GM12874 (cell line): Measurements from ENCODE around the gene ARHGAP10.
A peak's percentile ranks its signal among the peaks of the same experiment; 100 is the strongest.

Source experiments
- TF ChIP-seq, protein P1 (sequence below): IDR thresholded peaks from 2 replicates; pipeline ENCODE4 v1.5.1; 2011; ENCODE audit warnings: low read depth, mild to moderate bottlenecking, control low read depth, low read length, moderate library complexity; ENCODE audit not compliant: insufficient read depth

The ARHGAP10 gene

DNA sequence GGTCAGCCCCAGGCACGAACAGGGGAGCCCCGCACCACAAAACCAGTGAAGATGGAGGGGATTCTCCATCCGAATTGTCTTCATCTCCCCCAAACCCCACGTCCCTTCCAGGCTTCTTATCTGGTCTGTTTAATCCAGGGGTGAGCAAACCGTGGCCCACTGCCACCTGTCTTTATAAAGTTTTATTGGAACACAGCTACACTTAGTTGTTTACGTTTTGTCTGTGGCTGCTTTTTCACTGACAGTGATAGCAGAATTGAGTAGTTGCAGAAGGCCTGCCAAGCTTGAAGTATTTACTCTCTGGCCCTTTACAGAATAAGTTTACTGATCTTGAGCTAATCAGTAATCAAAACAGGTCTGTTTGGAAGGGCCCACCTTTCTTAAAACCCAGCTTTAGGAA is 324.0 kb downstream of the ARHGAP10 start:
- TF ChIP-seq, protein P1, sequence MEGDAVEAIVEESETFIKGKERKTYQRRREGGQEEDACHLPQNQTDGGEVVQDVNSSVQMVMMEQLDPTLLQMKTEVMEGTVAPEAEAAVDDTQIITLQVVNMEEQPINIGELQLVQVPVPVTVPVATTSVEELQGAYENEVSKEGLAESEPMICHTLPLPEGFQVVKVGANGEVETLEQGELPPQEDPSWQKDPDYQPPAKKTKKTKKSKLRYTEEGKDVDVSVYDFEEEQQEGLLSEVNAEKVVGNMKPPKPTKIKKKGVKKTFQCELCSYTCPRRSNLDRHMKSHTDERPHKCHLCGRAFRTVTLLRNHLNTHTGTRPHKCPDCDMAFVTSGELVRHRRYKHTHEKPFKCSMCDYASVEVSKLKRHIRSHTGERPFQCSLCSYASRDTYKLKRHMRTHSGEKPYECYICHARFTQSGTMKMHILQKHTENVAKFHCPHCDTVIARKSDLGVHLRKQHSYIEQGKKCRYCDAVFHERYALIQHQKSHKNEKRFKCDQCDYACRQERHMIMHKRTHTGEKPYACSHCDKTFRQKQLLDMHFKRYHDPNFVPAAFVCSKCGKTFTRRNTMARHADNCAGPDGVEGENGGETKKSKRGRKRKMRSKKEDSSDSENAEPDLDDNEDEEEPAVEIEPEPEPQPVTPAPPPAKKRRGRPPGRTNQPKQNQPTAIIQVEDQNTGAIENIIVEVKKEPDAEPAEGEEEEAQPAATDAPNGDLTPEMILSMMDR: no peak

DNA sequence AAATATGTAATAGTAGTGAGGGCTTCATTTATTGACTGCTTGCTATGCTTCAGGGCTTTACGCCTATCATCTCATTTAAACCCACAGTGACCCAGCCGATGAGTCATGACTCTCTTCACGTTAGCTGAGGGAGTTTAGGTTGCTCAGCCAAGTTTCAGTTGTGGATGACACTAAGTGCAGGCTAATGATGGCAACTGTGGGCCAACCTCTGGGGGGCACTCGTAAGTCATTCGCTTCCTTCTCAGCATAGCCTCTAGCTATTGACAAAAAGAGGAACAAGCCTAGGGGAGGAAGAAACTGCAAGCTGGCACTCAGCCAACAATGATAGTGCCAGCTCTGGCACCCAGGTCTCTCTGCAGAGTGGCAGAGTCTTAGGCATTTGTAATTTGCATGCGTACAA is 325.0 kb downstream of the ARHGAP10 start:
- TF ChIP-seq, protein P1: peak; percentile 77

DNA sequence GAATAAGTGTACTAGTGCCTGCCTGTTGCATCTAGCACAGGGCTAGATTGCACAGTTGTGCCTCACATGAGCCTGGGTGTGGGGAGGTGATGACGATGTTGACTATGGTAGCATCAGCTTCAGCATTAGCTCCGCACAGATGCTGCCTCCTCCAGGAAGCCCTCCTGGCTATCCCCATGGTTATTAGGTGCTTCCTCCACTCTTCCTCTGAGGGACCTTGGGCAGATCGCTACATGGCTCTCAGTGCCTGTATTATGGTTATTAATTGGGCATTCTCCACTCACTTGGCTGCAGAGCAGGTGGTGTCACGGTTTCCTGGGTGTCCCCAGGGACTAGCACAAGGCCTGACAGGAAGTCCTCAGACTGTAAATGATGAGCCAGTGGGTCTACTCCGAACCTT is 325.6 kb downstream of the ARHGAP10 start:
- TF ChIP-seq, protein P1: no peak

DNA sequence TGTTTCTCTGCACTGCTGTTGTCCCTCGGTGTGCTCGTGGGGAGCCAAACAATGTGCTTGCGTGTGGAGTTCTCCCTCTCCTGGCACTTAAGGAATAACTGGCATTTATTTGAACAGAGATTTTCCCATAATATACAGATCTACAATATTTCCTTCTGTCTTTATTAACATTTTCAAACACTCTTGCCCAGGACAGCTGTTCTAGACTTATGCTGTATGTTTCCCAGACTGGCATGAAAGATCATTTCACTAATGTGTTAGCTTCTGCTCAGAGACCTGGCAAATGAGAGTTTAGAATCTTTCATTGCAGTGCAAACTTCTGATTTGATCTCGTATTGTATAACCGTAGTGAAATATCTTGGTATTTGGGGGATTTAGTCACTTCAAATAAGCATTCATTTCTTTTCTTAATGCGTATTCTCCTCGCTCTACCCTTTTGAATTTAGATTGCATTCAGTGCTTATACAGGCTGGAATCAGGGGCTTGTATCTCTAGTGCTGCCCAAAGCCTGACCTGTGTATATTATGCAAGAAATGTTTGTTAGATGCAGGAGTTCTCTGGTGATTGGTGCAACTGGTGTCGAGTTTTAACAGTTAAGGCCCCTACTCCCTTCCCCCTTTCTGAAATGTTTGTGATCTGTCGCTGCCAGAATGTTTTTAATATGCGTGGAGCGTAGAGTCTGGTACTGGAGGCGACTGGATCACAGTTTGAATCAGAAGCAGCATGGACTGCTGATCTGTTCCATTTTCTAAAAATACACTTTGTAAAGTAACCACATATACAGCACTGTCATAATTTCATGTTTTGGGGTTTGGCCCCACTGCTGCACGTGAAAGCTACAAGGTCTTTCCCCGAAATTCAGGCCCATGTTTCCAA is 326.3 kb downstream of the ARHGAP10 start:
- TF ChIP-seq, protein P1: no peak

DNA sequence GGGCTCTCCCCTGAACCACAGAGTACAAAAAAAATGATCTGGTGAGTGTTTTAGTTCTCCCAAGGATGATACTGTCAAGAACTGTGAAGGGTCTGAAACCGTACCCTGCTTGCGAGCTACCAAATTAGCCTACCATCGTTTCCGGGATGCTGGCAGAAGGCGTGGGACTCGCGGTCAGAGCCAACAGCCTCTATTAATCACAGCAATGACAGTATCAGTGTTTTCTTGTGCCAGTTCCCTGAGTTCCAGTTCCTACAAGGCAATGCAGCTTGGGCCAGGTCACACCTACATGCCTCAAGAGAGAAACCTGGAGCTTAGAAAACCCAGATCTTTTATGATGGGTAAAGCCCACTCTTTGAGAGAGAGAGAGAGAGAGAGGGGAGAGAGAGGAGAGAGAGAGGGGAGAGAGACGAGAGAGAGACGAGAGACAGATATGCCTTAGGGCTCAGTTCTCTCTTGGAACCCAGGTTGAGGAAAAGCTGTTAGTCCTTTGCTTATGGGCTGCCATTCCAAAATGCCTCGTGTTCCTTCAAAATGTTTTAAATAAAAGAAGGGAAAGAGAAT is 327.8 kb downstream of the ARHGAP10 start:
- TF ChIP-seq, protein P1: no peak

DNA sequence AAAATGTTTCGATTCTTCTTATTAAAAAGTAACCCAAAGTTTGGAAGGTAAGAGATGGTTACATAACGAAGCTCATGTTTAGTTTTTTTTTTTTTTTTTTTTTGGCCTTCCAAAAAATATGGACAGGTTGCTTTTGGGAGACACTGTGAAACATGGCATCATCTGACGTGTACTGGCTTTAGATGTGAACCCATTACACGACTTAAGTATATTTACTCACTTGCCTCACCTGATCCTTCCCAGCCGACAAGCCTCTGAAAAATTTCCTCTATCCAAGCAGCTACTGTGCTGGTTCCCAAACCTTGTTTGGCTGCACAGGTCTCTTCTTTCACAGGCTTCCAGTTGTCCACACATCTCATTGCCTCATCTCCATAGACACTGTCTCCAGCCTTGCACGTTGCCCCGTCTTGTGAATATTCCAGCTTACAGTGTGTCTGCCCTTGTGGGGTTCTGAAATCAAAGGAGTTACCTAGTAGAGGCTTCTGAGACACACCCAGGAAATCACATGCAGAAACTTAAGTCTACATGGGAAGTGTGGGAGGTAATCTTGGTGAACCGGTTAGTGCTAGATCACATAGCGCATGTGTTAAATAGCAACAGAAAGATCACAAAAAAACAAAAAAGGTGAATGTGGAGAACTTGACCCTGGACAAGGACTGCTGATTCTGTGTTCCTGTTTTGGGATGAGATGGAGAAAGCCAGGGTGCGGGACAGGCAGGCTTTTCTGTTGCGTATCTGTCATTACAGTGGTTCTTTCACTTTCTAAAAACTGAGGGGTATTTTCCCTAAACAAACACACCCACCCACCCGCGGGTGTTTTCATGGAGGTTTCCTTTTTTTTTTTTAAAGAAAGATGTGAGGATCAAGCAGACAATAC is 328.6 kb downstream of the ARHGAP10 start:
- TF ChIP-seq, protein P1: no peak

DNA sequence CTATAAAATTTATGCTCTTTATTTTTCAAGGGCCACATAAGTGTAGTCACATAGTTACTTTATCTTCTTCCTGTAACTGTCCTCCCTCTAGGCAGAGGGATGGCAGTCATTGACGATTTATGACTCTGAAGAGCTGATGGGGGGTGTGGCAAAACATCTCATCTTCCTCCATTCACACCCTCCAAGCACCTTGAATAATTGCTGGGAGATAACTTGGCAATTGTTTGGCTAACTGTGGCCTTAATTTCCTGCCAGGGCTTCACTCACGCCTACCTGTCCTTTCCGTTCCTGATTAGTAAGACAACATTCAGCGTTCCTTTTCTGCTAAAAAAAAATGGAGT is 329.2 kb downstream of the ARHGAP10 start:
- TF ChIP-seq, protein P1: no peak
